Measurements from ENCODE around the gene DGKI.

The DGKI gene

GRCh38 chr7:137787301-137787976 lies 59.3 kb downstream of the DGKI start:
- no peak for DNase-seq (ENCODE audit: low read depth)

- no peak for DNase-seq (ENCODE audit: low read depth)
These were observed 68.3 kb downstream of the DGKI start for GRCh38 chr7:137778511-137778910.

GRCh38 chr7:137774793-137775201 lies 72.0 kb downstream of the DGKI start:
- no peak for DNase-seq (ENCODE audit: low read depth)

GRCh38 chr7:137772748-137773147 lies 74.0 kb downstream of the DGKI start:
- DNase-seq (ENCODE audit: low read depth) = no peak

GRCh38 chr7:137772316-137772715 lies 74.5 kb downstream of the DGKI start:
- no peak for DNase-seq (ENCODE audit: low read depth)

- no peak for DNase-seq (ENCODE audit: low read depth)
These were observed 75.1 kb downstream of the DGKI start for GRCh38 chr7:137771679-137772078.

GRCh38 chr7:137771273-137771672 lies 75.5 kb downstream of the DGKI start:
- DNase-seq (ENCODE audit: low read depth) = no peak

- no peak for DNase-seq (ENCODE audit: low read depth)
These were observed 78.4 kb downstream of the DGKI start for GRCh38 chr7:137768366-137768765.

- DNase-seq (ENCODE audit: low read depth) = no peak
These were observed 84.4 kb downstream of the DGKI start for GRCh38 chr7:137762334-137762733.

- no peak for DNase-seq (ENCODE audit: low read depth)
These were observed 86.7 kb downstream of the DGKI start for GRCh38 chr7:137760111-137760510.

- DNase-seq (ENCODE audit: low read depth) = no peak
These were observed 89.4 kb downstream of the DGKI start for GRCh38 chr7:137757146-137757925.

GRCh38 chr7:137755846-137756651 lies 90.7 kb downstream of the DGKI start:
- DNase-seq (ENCODE audit: low read depth) = no peak

- DNase-seq (ENCODE audit: low read depth) = no peak
These were observed 91.3 kb downstream of the DGKI start for GRCh38 chr7:137755427-137755826.

- DNase-seq (ENCODE audit: low read depth) = no peak
These were observed 92.6 kb downstream of the DGKI start for GRCh38 chr7:137753948-137754851.

- no peak for DNase-seq (ENCODE audit: low read depth)
These were observed 93.2 kb downstream of the DGKI start for GRCh38 chr7:137753575-137753947.

- no peak for DNase-seq (ENCODE audit: low read depth)
These were observed 93.7 kb downstream of the DGKI start for GRCh38 chr7:137753067-137753466.

GRCh38 chr7:137751361-137752009 lies 95.3 kb downstream of the DGKI start:
- no peak for DNase-seq (ENCODE audit: low read depth)

GRCh38 chr7:137747359-137748031 lies 99.3 kb downstream of the DGKI start:
- DNase-seq (ENCODE audit: low read depth) = no peak

GRCh38 chr7:137743021-137743420 lies 103.8 kb downstream of the DGKI start:
- DNase-seq (ENCODE audit: low read depth) = no peak

- DNase-seq (ENCODE audit: low read depth) = no peak
These were observed 104.7 kb downstream of the DGKI start for GRCh38 chr7:137742051-137742450.

- no peak for DNase-seq (ENCODE audit: low read depth)
These were observed 105.3 kb downstream of the DGKI start for GRCh38 chr7:137741443-137741842.

Data from activated T-cell treated with anti-CD3 and anti-CD28 coated beads for 48 hours (primary cell).